ENCODE data around the gene SEC16A.

Gene SEC16A

GRCh38 chr9:136395345-136396218, 87.3 kb downstream of the SEC16A start:
- no peak for DNase-seq

GRCh38 chr9:136395020-136395340, 87.9 kb downstream of the SEC16A start:
- DNase-seq: no peak

- DNase-seq: no peak
These were observed 88.4 kb downstream of the SEC16A start for GRCh38 chr9:136394312-136395019.

GRCh38 chr9:136393531-136393930, 89.3 kb downstream of the SEC16A start:
- no peak for DNase-seq

DNA sequence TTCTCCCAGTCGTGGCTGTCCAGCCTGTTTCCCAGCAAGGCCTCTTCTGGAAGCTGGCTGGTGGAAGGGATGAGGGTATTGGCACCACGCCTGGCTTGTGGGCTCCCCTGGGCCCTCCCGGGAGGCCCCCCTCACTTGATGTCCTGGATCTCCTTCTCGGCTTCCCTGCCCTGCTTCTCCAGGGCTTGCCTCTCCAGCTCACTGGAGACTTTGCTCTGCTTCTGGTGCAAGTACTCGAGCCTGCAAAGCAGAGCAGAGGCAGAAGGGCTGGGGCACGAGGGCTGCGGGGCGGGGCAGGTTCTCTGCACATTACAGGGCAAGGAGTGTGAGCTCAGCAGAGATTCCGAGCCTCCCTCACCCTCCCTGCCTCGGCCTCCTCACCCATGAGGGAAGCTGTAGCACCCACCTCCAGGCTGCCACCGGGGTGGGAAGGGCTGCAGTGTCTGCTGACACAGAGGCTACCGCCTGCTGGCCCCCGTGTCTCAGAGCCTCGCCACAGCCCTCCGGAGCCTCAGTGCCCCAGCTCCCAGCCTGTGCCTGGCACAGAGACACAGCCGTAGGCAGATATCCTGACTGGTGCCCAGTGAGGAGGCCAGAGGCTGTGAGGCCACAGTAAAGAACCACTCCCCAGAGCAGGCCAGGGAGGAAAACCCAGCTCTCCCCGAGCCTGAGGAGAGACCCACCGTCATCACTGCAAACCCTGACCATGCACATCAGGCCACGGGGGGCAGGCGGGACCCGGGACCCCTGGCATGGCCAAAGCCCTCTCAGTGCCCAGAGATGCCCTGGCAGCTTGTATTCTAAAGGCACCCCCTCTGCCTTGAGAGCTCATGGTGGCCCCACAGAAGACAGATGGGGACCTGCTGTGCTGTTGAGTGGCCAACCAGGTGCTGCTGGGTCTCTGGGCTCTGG, 90.0 kb downstream of the SEC16A start:
- no peak for DNase-seq

GRCh38 chr9:136391737-136392537, 90.9 kb downstream of the SEC16A start:
- DNase-seq: no peak
